Epithelial cell of esophagus (primary cell): Measurements from ENCODE around the gene RFX2.
A peak's percentile ranks its signal among the peaks of the same experiment; 100 is the strongest.
"Not testable (repeated sequence)": the region's sequence is repeated elsewhere in the genome, so short reads cannot be mapped to it uniquely, and the experiment has no call there.

Experiments
- DNase-seq: peaks from one replicate; pipeline ENCODE4 v3.0.0; 2010; ENCODE audit warnings: low read depth
- H3K4me3 ChIP-seq: 2 replicates; pipeline ENCODE4 v1.5.1; 2011; ENCODE audit warnings: mild to moderate bottlenecking, low read length, control low read depth
- CTCF ChIP-seq: IDR thresholded peaks from 2 replicates; pipeline ENCODE4 v1.5.1; 2011; ENCODE audit warnings: low read depth, mild to moderate bottlenecking, low read length, control low read depth, inconsistent platforms; ENCODE audit not compliant: insufficient read depth; ENCODE audit errors: missing control alignments

RFX2 gene

DNA sequence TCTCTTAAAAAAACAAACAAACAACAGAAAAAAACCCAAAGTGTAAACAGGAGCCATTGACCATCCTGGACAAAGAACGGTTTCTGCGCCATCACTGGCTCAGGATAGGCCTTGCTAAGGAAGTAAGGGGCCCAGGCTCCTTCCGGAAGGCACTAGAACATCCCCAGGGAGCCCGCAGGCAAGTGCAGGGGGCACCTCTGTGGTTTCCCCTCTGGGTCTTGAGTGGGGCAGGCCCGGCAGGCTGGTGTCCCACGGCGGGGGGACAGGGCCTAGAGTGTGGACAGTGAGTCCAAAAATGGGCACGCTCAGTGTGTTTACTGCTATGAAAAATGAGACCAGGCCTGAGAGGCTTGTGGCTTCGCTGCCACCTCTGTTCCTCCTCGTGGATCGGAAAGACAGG, 117.5 kb downstream of the RFX2 start:
- DNase-seq: no peak
- H3K4me3 ChIP-seq: no peak overlapping the region
- TF ChIP-seq CTCF: no peak

- TF ChIP-seq CTCF: no peak
- H3K4me3 ChIP-seq: no peak overlapping the region
- no peak for DNase-seq
Measured at GRCh38 chr19:5991244-5991838, 119.0 kb downstream of the RFX2 start.

- no peak for TF ChIP-seq CTCF
- DNase-seq: no peak
- H3K4me3 ChIP-seq: peak overlapping the region; percentile 7
Measured at GRCh38 chr19:5990289-5990797, 120.0 kb downstream of the RFX2 start.

DNA sequence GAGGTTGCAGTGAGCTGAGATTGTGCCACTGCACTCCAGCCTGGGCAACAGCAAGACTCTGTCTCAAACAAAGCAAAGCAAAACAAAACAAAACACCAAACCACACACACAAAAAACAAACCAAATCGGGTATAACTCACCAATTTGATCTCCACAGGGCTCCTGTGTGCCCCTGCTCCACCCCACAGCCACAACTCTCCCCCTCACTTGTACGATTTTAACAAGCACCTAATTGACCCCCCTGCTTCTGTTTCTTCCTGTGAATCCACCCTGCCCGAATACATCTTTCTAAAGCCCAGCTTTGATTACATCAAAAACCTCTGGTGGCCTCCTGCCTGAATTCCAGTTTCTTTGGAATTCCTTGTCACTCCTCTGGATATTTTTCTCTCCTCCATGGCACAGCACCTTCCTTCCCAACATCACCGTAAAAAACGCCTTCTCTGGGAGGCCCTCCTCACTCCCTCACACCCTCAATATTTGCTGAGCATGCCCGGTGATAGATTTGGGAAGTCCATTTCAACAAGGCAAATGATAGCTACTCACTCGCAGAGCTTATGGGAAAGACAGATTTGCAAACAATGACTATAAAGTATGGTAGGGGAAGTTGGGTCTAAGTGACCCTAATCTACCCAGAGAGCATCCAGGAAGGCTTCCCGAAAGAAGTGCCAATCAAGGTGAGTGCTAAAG, 120.8 kb downstream of the RFX2 start:
- no peak for DNase-seq
- no peak for TF ChIP-seq CTCF
- no peak overlapping the region for H3K4me3 ChIP-seq

DNA sequence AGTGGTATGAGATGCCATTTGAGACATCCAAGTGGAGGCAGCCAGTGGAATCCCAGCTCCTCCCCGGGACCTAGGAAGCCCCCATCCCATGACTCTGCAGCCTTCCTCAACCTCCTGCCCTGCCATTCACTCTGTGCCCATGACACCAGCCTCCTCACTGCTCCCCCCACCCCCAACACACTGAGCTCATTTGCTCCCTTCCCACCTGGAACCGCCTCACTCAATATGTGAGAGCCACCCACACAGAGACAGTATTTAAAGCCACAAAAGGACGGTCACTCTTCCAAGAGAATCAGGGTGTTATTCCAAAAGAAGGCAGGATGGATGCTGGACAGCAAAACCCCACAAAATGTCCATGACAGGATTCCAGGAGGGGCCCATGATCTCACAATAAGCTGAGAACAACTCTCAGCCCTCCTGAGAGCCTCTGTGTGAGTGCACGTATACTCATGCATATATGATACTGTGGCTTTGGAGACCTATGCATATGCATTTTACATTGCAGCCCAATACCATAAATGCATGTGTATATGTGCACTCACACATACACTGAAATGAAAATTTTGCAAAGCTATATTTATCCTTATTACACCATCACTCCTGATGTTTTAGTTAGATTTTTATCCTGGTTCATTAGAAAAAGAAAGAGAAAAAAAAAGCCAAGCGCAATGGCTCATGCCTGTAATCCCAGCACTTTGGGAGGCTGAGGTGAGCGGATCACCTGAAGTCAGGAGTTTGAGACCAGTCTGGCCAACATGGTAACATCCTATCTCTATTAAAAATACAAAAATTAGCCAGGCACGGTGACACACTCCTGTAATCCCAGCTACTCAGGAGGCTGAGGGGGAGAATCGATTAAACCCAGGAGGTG, 121.5 kb downstream of the RFX2 start:
- peak; percentile 19 for DNase-seq
- no peak for TF ChIP-seq CTCF

DNA sequence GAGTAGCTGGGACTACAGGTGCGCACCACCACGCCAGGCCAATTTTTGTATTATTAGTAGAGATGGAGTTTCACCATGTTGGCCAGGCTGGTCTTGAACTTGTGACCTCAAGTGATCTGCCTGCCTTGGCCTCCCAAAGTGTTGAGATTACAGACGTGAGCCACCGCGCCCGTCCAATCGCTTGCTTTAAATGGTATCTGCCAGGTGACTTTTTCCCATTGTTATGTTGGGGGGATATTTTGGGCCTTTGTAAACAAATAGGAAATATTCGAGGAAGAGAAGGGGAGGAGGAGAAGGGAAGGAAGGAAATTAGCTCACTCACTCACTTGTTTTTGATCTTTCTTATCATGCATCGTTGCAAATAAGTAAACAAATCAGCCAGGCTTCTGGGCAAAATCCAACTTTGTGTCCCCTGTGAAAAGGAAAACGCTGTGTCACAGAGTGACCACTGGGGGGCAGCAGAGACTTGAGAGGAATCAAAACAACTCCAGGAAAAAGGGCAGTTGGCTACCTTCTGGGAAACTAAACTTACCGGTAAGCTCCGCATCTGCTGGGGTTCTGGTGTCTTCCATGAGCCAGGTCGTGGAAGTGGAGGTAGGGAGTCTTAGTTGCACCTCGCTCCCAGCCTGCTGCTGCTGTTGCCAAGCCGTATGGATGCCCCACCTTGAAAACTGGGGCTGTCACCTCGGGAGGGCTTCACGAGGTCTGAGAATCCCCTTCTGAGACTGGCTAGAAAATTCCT, 123.1 kb downstream of the RFX2 start:
- H3K4me3 ChIP-seq: no peak overlapping the region
- DNase-seq: peak; percentile 82
- TF ChIP-seq CTCF: peak; percentile 97

More for the DNA sequence above, 121.5 kb downstream of the RFX2 start:
- H3K4me3 ChIP-seq: no peak overlapping the region

DNA sequence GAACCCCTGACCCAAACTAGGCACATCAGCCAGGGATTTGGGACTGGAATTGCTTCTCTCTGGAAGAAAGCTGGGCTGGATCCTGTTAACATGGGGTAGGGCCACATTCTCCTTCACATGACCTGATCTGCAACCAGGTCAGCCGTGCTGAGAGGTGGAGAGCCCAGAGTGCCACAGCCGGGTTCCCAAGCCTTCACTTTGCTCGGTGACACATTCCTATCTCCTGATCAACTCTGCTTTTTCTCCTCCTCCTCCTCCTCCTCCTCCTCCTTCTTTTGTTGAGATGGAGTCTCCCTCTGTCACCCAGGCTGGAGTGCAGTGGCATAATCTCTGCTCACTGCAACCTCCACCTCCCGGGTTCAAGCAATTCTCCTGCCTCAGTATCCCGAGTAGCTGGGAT, 124.5 kb downstream of the RFX2 start:
- H3K4me3 ChIP-seq, DNase-seq: not testable (repeated sequence)
